Measurements from ENCODE around the gene TSHZ2.

DNA sequence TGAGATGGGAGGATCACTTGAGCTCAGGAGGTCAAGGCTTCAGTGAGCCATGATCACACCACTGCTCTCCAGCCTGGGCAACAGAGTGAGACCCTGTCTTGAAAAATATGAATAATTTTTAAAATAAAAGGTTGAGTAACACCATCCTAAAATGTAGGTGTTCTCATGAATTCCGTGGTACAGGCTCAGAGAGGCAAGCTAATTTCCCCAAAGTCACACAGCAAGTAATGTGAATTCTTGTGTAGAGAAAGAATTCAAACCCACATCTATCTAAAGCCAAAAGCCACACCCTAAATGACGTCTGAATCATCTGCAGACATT lies 541.0 kb downstream of the TSHZ2 start:
- TF ChIP-seq EGR1 (IDR thresholded peaks at IDR 0.05) (no peak), EP300 (IDR thresholded peaks at IDR 0.05; ENCODE audit: borderline replicate concordance) (no peak), REST (IDR thresholded peaks at IDR 0.05; ENCODE audit: low read depth) (no peak), MAX (IDR thresholded peaks at IDR 0.05) (no peak), FOXM1 (IDR thresholded peaks at IDR 0.05; ENCODE audit: borderline replicate concordance, low read depth) (no peak), NFIC (IDR thresholded peaks at IDR 0.05) (no peak), TAF1 (IDR thresholded peaks at IDR 0.05; ENCODE audit: low read depth) (no peak), USF1 (IDR thresholded peaks at IDR 0.05) (no peak), TCF12 (IDR thresholded peaks at IDR 0.05; ENCODE audit: low read depth) (no peak), CEBPB (IDR thresholded peaks at IDR 0.05) (no peak), ZBTB7A (IDR thresholded peaks at IDR 0.05; ENCODE audit: low read depth) (no peak), RAD21 (IDR thresholded peaks at IDR 0.05; ENCODE audit: low read depth) (no peak), CREB1 (IDR thresholded peaks at IDR 0.05; ENCODE audit: low read depth) (no peak), YY1 (IDR thresholded peaks at IDR 0.05; ENCODE audit: low read depth) (no peak)

Data from Ishikawa (cell line).